GM19395 (cell line): ENCODE results near the gene B3GNT2.
A peak's percentile ranks its signal among the peaks of the same experiment; 100 is the strongest.
"Not testable (repeated sequence)": the region's sequence is repeated elsewhere in the genome, so short reads cannot be mapped to it uniquely, and the experiment has no call there.

Experiments used
- ATAC-seq: cut with Tn5 transposase; IDR thresholded peaks from one replicate; pipeline ENCODE4 v1.9.1; 2021; ENCODE audit warnings: mild to moderate bottlenecking, moderate library complexity; ENCODE audit not compliant: unreplicated experiment

The B3GNT2 gene

DNA sequence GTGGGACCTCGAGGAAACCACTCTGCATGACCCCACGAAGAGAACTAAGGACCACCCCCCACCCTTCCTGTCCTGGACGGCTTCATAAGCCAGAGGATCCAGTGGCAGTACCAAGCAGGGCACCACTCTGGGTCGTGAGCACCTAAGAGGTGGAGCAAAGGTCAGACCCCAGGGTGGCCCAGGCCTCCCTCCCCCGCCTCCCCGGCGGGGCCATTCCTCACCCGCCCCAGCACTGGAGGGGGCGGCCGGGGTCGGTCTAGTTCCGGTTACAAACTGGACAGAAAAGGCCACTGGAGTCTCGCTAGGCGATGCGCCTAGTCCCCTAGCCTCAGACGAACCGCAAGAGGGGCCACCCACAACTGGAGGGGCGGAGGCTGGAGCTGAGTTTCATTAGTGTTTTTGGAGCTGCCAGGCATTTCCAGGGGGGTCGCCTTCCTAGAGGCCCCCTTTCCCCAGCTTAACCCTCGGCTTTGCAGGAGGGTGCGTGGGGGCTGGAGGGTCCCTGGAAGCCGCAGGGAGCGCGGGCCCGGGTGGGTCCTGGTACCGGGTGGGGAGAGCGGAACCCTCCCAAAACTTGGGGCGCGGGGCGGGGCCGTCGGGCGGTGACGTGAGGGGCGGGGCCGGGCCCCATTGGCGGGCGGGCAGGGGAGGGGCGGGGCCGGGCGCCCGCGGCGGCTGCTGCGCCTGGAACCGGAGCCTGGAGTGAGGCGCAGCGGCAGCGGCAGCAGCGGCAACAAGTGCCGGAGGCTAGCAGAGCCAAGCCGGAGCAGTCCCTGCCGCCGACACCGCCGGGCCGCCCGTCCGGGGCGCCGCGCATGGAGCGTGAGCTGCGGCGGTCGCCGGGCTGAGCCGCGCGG, at the start of gene B3GNT2:
TSS of gene B3GNT2 (plus strand) at position 695 of the 857 bp plus-strand sequence. CDS start 26,106 bp downstream, outside the sequence.
- ATAC-seq: peak; percentile 45

DNA sequence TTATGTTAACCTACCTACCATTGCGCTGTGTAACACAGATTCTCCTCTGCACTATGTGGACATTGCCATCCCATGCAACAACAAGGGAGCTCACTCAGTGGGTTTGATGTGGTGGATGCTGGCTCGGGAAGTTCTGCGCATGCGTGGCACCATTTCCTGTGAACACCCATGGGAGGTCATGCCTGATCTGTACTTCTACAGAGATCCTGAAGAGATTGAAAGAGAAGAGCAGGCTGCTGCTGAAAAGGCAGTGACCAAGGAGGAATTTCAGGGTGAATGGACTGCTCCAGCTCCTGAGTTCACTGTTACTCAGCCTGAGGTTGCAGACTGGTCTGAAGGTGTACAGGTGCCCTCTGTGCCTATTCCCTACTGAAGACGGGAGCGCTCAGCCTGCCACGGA, 49.1 kb upstream of the B3GNT2 start:
- not testable (repeated sequence) for ATAC-seq

- no peak for ATAC-seq
Measured at GRCh38 chr2:62147610-62148301, 48.2 kb upstream of the B3GNT2 start.

- no peak for ATAC-seq
Measured at GRCh38 chr2:62149708-62150107, 46.2 kb upstream of the B3GNT2 start.

- ATAC-seq: no peak
Measured at GRCh38 chr2:62150597-62151305, 45.2 kb upstream of the B3GNT2 start.

DNA sequence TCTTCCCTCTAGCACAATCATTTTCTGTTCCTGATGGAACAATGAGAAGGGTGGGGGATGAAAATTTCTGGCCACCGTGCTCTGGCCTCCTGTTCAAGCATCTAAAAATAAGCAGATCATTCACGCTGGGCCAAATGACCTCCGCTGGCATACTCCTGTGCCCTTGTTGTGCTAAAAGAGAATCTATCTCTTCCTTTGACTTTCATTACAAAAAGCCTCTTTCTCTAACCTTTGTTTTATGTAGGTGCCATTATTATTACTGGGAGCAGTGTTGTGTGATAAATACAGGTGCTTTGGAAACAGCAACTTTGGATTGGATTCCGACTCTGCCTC, 44.6 kb upstream of the B3GNT2 start:
- no peak for ATAC-seq

- ATAC-seq: no peak
Measured at GRCh38 chr2:62152000-62152399, 43.9 kb upstream of the B3GNT2 start.

- ATAC-seq: no peak
Measured at GRCh38 chr2:62156861-62157496, 38.9 kb upstream of the B3GNT2 start.

- no peak for ATAC-seq
Measured at GRCh38 chr2:62158444-62159121, 37.3 kb upstream of the B3GNT2 start.

- not testable (repeated sequence) for ATAC-seq
Measured at GRCh38 chr2:62160691-62161090, 35.2 kb upstream of the B3GNT2 start.

- no peak for ATAC-seq
Measured at GRCh38 chr2:62163106-62163831, 32.6 kb upstream of the B3GNT2 start.

DNA sequence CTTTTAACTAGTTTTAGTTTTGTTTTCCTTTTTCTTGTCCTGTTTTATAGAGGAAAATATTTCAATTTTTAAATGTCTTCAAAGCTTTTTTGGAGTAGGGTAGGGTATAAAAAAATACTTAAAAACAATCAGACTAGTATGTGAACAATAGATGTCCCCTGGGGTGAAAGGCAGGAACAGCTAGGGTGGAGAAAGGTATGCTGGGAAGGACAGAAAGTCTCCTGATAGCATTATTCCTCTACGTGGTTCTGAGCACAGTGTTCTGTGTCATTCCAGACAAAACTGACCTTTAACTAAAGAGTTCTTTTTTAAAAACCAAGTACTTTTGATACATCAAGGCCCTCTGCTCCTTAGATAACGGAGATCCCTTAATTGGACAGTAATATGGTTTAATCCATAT, 32.1 kb upstream of the B3GNT2 start:
- no peak for ATAC-seq

DNA sequence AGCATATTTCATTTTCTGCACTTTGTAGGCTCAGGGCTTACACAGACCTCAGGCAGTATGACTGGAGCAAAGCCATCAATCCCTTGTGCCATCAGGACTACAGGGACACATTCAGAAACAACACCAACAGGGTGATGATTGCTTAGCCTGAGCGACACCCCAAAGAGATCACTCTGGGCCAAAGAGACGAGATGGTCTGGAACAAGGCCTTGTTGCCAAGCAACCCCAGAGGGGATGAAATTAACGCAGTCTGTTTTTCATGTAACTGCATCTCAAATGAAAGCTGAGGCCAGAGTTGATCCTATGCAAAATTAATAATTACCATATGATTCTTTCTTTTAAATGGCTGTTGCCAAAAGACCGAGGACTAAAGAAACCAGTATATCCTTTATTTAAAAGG, 20.2 kb upstream of the B3GNT2 start:
- ATAC-seq: no peak

DNA sequence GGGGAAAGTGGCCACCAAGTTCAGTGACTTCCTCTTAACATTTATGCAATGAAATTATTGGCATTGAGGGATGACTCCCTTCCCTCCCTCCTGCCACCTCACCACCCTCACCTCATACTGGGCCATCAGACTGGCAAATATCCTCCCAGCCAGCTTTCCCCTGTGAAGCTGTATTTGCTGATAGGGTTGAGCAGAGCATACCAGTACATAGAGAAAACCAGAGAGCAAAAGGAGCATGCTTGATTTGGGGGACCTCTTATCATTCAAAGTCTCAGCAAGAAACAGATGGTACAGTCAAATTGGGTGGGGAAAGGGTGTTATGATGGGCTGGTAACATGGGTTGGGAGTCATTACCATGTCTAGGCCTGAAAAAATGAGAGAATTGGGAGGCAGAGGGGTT, 19.1 kb upstream of the B3GNT2 start:
- no peak for ATAC-seq

DNA sequence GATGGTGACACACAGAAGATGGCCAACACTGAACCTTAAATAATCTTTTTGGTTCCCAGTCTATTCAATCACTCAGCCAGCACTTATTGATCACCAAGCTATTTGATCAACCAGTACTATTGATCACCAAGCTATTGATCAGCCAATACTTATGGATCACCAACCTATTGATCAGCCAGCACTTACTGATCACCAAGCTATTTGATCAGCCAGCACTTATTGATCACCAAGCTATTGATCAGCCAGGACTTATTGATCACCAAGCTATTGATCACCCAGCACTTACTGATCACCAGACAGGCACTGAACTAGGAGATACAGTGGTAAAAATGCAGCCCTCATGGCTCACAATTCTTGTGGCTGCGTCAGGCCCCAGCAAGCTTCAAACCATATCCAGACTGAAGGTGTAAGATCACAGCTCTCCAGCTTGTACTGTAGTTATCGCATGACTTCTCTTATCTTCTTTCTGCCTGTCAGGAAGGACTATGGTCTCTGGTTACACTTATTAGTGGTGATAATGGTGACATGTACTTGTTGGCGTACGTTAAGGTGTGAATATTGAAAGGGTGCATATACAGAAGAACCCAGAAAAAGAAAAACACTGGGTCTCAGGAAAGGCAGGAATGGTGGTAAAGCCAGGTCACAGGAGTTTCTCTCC, 18.4 kb upstream of the B3GNT2 start:
- ATAC-seq: no peak

DNA sequence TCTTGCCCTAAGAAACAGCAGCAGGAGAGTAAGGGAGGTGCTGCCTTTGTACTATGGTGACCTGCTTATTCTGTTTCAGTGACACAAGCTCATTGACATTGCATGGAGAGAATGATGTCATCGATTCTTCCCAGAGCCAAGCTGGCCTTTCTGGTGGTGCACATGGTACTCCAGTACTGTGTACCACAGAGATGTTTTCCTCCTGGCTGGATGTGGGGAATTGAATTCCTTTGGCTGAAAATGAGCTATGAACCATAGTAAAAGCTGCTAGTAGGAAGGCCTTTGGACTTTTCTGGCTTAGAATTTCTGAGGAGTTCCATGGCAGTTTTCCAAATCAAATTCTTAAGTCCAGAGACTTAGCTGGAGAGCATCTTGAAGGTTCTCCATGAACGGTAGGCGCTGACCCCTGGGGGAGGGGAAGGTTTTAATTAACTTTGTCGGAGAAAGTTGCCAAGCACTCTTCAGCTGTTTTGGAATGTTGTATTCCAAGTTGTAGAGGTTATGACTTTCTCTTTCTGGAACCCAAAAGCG, 17.1 kb upstream of the B3GNT2 start:
- no peak for ATAC-seq

DNA sequence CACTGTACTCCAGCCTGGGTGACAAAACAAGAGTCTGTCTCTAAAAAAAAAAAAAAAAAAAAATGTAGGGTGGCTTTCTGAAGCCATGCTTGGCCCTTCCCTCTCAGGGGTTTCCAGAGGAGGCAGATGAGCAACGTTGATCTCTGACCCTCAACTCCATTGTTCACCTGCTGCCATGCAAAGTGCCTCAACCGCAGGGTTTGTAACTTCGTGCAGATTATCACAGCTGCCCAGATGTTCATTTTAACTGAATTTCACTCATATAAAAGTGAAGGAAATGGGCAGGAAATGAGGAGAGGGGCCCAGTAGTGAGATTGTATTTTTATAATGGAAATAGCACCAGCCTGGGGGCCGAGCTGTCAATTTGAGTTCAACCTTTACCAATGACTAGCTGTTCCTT, 14.9 kb upstream of the B3GNT2 start:
- ATAC-seq: no peak

- no peak for ATAC-seq
Measured at GRCh38 chr2:62181843-62182242, 14.1 kb upstream of the B3GNT2 start.

GRCh38 chr2:62184512-62185230, 11.2 kb upstream of the B3GNT2 start:
- no peak for ATAC-seq
